HepG2 (cell line): Measurements from ENCODE around the gene OAT. TPM values are rescaled to one million over a fixed set of nuclear protein-coding genes. Genes with fewer than 3 reads are reported as not detected.

Source experiments
- BORCS8-MEF2B ChIP-seq: sonication (generic); formaldehyde crosslinking; IDR thresholded peaks from 2 replicates; pipeline ENCODE4 v1.8.0; 2022; ENCODE audit warnings: mild to moderate bottlenecking, missing genetic modification reagents
- HMGXB4 ChIP-seq, 2 experiments: sonication (generic) in 1 of 2; formaldehyde crosslinking in 1 of 2; IDR thresholded peaks; 2 replicates each; pipeline versions ENCODE4 v1.4.0 to v1.6.1; 2018 to 2020; ENCODE audit warnings: missing genetic modification reagents in 2 of 2, borderline replicate concordance in 1 of 2, low read depth in 1 of 2, mild to moderate bottlenecking in 1 of 2, missing biosample characterization in 1 of 2
- HNRNPL ChIP-seq: fragments of 200-400 bp; formaldehyde crosslinking; IDR thresholded peaks from 2 replicates; pipeline ENCODE4 v1.6.1; 2017; ENCODE audit warnings: mild to moderate bottlenecking, low read depth, low read length
- KDM5B ChIP-seq: sonication (generic); formaldehyde crosslinking; IDR thresholded peaks from 2 replicates; pipeline ENCODE4 v1.4.0; 2020; ENCODE audit warnings: missing genetic modification reagents, mild to moderate bottlenecking, borderline replicate concordance
- KDM6A ChIP-seq: IDR thresholded peaks from 2 replicates; pipeline ENCODE4 v1.6.1; 2016; ENCODE audit warnings: low read depth
- MAFG ChIP-seq: sonication (generic); formaldehyde crosslinking; IDR thresholded peaks from 2 replicates; pipeline ENCODE4 v1.5.1; 2020; ENCODE audit warnings: mild to moderate bottlenecking, missing genetic modification reagents
- NKX3-1 ChIP-seq: sonication (generic); formaldehyde crosslinking; IDR thresholded peaks from 2 replicates; pipeline ENCODE4 v1.5.0; 2020; ENCODE audit warnings: missing genetic modification reagents
- NR2F1 ChIP-seq, 2 experiments: fragments of 450-650 bp in 1 of 2; formaldehyde crosslinking in 1 of 2; IDR thresholded peaks; 2 replicates each; pipeline versions ENCODE4 v1.5.0 to v1.6.1; 2016 to 2020; ENCODE audit warnings: mild to moderate bottlenecking in 1 of 2, missing compliant biosample characterization in 1 of 2, missing genetic modification reagents in 1 of 2, moderate library complexity in 1 of 2
- PATZ1 ChIP-seq: sonication (generic); formaldehyde crosslinking; IDR thresholded peaks from 2 replicates; pipeline ENCODE4 v1.4.0; 2020; ENCODE audit warnings: missing genetic modification reagents
- ZBTB1 ChIP-seq: sonication (generic); formaldehyde crosslinking; IDR thresholded peaks from 2 replicates; pipeline ENCODE4 v1.4.0; 2020; ENCODE audit warnings: missing genetic modification reagents, borderline replicate concordance
- ZNF138 ChIP-seq: sonication (generic); formaldehyde crosslinking; IDR thresholded peaks from 2 replicates; pipeline ENCODE4 v1.5.0; 2020; ENCODE audit warnings: mild to moderate bottlenecking, low read depth, missing genetic modification reagents
- ZNF280D ChIP-seq: sonication (generic); formaldehyde crosslinking; IDR thresholded peaks from 2 replicates; pipeline ENCODE4 v1.5.1; 2020; ENCODE audit warnings: mild to moderate bottlenecking, missing genetic modification reagents
- ZNF382 ChIP-seq: sonication (generic); formaldehyde crosslinking; IDR thresholded peaks from 2 replicates; pipeline ENCODE4 v1.5.0; 2020; ENCODE audit warnings: missing genetic modification reagents, mild to moderate bottlenecking, borderline replicate concordance
- ZNF562 ChIP-seq: sonication (generic); formaldehyde crosslinking; IDR thresholded peaks from 2 replicates; pipeline ENCODE4 v1.8.0; 2022; ENCODE audit warnings: missing genetic modification reagents, borderline replicate concordance
- ZNF687 ChIP-seq: sonication (generic); formaldehyde crosslinking; IDR thresholded peaks from 2 replicates; pipeline ENCODE4 v1.5.1; 2020; ENCODE audit warnings: mild to moderate bottlenecking, missing genetic modification reagents, moderate library complexity
- ZNF746 ChIP-seq: sonication (generic); formaldehyde crosslinking; IDR thresholded peaks from 2 replicates; pipeline ENCODE4 v1.8.0; 2022; ENCODE audit warnings: mild to moderate bottlenecking, missing genetic modification reagents
- polyA plus RNA-seq, 8 experiments: library from polyadenylated mRNA; depleted of rRNA in 3 of 8; stranded (reverse) in 7 of 8; unstranded in 1 of 8; fragments of >200 nt; fragmentation: Illumina TruSeq in 4 of 8; extraction: Trizol in 4 of 8; gene quantifications; 2 replicates each; pipeline versions ENCODE4 v1.2.1 to v1.2.3, GENCODE V29; 2011 to 2016; ENCODE audit warnings: low read depth in 4 of 8, missing spikeins in 1 of 8, mixed read lengths in 1 of 8; ENCODE audit not compliant: insufficient read depth in 1 of 8
- total RNA-seq, 5 experiments: library from RNA; depleted of rRNA; stranded (reverse); fragments of >200 nt; fragmentation: Illumina TruSeq; extraction: Trizol; gene quantifications; 2 replicates each; pipeline ENCODE4 v1.2.3, GENCODE V29; 2016; ENCODE audit warnings: low read depth in 1 of 5

Gene OAT
- total and polyA plus RNA-seq, 2 of the 13 experiments (the other 11 are each of a cell fraction or from before 2014, with no cell fraction given), result 87.8 to 96.7 TPM

GRCh38 chr10:124354411-124355382 lies 64.0 kb downstream of the OAT start (continued):
- TF ChIP-seq KDM5B, result no peak
- no peak for TF ChIP-seq NKX3-1 (CRISPR knock-in tag)
- no peak for TF ChIP-seq MAFG (CRISPR knock-in tag)
- TF ChIP-seq BORCS8-MEF2B (CRISPR knock-in tag), result 0 out of 2 replicates have a peak, but pooled peaks have one; percentile 23
- TF ChIP-seq ZBTB1 (CRISPR knock-in tag), result no peak
- no peak for TF ChIP-seq ZNF382 (CRISPR knock-in tag)
- TF ChIP-seq ZNF687 (CRISPR knock-in tag), result peak; percentile 50
- TF ChIP-seq HNRNPL, result no peak
- TF ChIP-seq ZNF138 (CRISPR knock-in tag), result no peak
- peak; percentile 35 to 61; a peak in 3 of 4 replicates for TF ChIP-seq NR2F1 (CRISPR knock-in tag; IDR thresholded peaks at IDR 0.05)
- no peak for TF ChIP-seq ZNF746 (CRISPR knock-in tag)
- TF ChIP-seq ZNF562 (CRISPR knock-in tag), result no peak
- peak in 1 of 2 experiments; percentile 19; a peak in 1 of 4 replicates for TF ChIP-seq HMGXB4 (CRISPR knock-in tag; IDR thresholded peaks at IDR 0.05; ENCODE audit: borderline replicate concordance in 1 of 2, low read depth in 1 of 2)
- TF ChIP-seq KDM6A (CRISPR knock-in tag), result no peak
- peak; percentile 94 for TF ChIP-seq PATZ1
- no peak for TF ChIP-seq ZNF280D (CRISPR knock-in tag)
